Measurements from ENCODE around the gene PKP2.

Gene PKP2

DNA sequence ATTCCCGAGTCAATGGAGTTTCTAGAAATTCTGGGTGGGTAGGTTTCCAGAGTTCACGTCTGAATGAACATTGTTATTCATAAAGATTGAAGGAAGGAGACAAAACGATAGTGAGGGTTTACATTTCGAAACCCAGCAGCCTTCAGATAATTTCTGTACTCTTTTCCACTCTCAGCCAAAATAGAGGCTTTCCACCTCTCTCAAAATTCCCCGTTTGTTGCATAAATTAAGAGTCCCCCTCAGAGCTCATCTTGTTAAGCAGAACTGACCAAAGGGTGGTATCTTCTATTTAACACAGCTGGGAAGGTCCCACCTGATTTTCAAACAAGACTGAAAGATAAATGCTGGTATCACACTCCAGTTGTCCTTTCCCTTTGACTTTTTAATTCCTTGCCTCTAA, 119.4 kb downstream of the PKP2 start:
- TF ChIP-seq, protein P1, sequence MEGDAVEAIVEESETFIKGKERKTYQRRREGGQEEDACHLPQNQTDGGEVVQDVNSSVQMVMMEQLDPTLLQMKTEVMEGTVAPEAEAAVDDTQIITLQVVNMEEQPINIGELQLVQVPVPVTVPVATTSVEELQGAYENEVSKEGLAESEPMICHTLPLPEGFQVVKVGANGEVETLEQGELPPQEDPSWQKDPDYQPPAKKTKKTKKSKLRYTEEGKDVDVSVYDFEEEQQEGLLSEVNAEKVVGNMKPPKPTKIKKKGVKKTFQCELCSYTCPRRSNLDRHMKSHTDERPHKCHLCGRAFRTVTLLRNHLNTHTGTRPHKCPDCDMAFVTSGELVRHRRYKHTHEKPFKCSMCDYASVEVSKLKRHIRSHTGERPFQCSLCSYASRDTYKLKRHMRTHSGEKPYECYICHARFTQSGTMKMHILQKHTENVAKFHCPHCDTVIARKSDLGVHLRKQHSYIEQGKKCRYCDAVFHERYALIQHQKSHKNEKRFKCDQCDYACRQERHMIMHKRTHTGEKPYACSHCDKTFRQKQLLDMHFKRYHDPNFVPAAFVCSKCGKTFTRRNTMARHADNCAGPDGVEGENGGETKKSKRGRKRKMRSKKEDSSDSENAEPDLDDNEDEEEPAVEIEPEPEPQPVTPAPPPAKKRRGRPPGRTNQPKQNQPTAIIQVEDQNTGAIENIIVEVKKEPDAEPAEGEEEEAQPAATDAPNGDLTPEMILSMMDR (IDR thresholded peaks at IDR 0.05; ENCODE audit: low read depth, low read length, missing control alignments), result no peak
- in situ Hi-C loops (cut with HindIII; ENCODE audit: low sequenced_read_pairs), result no loop called here
- no peak overlapping the region for H3K4me3 ChIP-seq (ENCODE audit: low read depth, low read length)

DNA sequence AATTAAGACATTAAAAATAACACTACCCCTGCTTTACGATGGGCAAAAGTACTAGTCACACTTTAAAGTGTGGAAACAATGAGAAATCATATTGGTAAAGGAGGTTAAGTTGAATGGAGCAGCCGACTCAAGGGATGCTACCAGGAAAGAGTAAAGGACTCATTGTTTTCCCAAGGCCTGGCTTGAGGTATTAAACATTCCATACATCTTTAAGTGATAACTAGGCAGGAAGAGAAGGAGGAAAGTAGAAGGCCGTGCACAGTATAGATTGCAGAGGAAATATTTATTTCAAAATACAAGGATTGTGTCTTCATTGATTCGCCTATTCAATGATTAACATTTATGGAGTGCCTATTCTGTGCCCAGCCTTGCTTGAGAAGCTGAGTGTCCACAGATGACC, 120.3 kb downstream of the PKP2 start:
- DNase-seq (ENCODE audit: low read depth), result no peak
- in situ Hi-C loops (cut with HindIII; ENCODE audit: low sequenced_read_pairs), result no loop called here
- TF ChIP-seq, protein P1 (IDR thresholded peaks at IDR 0.05; ENCODE audit: low read depth, low read length, missing control alignments), result no peak
- no peak overlapping the region for H3K4me3 ChIP-seq (ENCODE audit: low read depth, low read length)

More for the DNA sequence above, 119.4 kb downstream of the PKP2 start:
- DNase-seq (ENCODE audit: low read depth), result no peak

DNA sequence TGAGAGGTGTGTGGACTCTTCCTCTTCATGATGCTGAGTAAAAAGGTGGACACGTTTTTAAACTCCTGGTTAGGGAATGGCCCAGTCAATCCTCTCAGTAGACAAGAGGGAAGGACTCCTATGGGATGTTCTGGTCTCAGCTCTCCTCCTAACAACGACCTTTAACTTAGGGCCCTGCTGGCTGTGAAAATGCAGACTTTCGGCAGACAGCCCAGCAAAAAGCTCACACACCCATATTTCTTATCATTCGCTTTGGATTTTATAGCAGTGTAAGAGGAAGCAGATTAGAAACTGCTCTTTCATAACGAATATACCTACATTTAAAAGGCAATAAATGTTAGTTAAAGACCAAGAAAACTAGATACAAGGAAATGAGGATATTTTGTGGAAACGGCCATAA, 122.9 kb downstream of the PKP2 start:
- TF ChIP-seq, protein P1 (IDR thresholded peaks at IDR 0.05; ENCODE audit: low read depth, low read length, missing control alignments), result no peak
- DNase-seq (ENCODE audit: low read depth), result no peak
- in situ Hi-C loops (cut with HindIII; ENCODE audit: low sequenced_read_pairs), result no loop called here
- H3K4me3 ChIP-seq (ENCODE audit: low read depth, low read length), result no peak overlapping the region

DNA sequence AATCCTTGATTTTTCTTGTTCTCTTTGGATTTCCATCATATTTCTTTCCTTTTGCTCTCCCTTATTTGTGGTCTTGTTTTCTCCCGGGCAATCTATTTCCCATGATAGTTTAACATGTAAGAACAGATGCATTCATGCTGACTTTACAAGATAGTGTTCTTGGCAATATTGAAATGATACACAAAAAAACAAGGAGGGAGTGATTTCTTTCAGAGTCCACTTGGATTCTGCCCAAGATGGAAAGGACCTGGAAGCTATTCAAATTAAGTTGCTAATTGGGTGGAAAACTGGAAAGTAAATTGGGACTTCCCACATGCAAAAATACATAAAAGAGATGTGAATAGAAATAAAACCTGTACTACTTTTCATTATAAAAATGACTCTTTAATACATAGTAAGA, 126.4 kb downstream of the PKP2 start:
- no peak for DNase-seq (ENCODE audit: low read depth)
- no peak overlapping the region for H3K4me3 ChIP-seq (ENCODE audit: low read depth, low read length)
- TF ChIP-seq, protein P1 (IDR thresholded peaks at IDR 0.05; ENCODE audit: low read depth, low read length, missing control alignments), result no peak
- in situ Hi-C loops (cut with HindIII; ENCODE audit: low sequenced_read_pairs), result no loop called here

DNA sequence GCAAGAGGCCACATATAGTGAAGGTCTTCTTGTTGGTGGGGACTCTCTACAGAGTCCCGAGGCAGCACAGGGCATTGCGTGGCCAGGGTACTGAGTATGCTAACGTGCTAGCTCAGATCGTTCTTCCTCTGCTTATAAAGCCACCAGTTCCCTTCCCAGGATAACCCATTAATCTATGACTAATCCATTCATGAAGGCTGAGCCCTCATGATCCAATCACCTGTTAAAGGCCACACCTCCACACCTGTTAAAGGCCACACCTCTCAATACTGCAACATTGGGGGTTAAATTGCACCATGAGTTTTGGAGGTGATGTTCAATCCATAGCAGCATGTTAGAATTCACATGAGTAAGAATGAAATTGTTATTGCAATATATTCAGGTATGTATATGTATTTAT, 128.1 kb downstream of the PKP2 start:
- TF ChIP-seq, protein P1 (IDR thresholded peaks at IDR 0.05; ENCODE audit: low read depth, low read length, missing control alignments), result no peak
- no peak for DNase-seq (ENCODE audit: low read depth)
- in situ Hi-C loops (cut with HindIII; ENCODE audit: low sequenced_read_pairs), result no loop called here

DNA sequence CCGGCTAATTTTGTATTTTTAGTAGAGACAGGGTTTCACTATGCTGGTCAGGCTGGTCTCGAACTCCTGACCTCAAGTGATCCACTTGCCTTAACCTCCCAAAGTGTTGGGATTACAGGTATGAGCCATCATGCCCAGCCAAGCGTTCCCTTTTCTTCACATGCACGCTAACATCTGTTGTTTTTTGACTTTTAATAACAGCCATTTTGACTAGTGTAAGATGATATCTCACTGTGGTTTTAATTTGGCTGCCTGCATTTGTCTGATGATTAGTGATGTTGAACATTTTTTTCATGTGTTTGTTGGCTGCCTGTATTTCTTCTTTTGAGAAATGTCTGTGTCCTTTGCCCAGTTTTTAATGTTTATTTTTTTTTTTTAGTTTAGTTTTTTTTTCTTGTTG, 130.7 kb downstream of the PKP2 start:
- DNase-seq (ENCODE audit: low read depth), result peak; percentile 20
- in situ Hi-C loops (cut with HindIII; ENCODE audit: low sequenced_read_pairs), result no loop called here

More for the DNA sequence above, 128.1 kb downstream of the PKP2 start:
- no peak overlapping the region for H3K4me3 ChIP-seq (ENCODE audit: low read depth, low read length)

More for the DNA sequence above, 130.7 kb downstream of the PKP2 start:
- TF ChIP-seq, protein P1 (IDR thresholded peaks at IDR 0.05; ENCODE audit: low read depth, low read length, missing control alignments), result no peak
- H3K4me3 ChIP-seq (ENCODE audit: low read depth, low read length), result no peak overlapping the region

All from astrocyte of the cerebellum (primary cell).